Endodermal cell (in vitro differentiated cells): ENCODE data around the gene NRXN3. TPM values are rescaled to one million over a fixed set of nuclear protein-coding genes. Genes with fewer than 3 reads are reported as not detected.

Source experiments
- DNase-seq: peaks from one replicate; pipeline ENCODE4 v3.0.0-alpha.2; 2017
- H3K27ac ChIP-seq: 2 replicates; pipeline ENCODE4 v1.5.1; 2013; ENCODE audit warnings: mild to moderate bottlenecking, low read depth, low read length, moderate library complexity
- H3K27me3 ChIP-seq: 2 replicates; pipeline ENCODE4 v1.6.1; 2013; ENCODE audit warnings: mild to moderate bottlenecking, low read length, moderate library complexity; ENCODE audit not compliant: insufficient read depth, control insufficient read depth, poor library complexity, severe bottlenecking
- H3K36me3 ChIP-seq: 2 replicates; pipeline ENCODE4 v1.7.0; 2013; ENCODE audit warnings: mild to moderate bottlenecking, low read length, moderate library complexity; ENCODE audit not compliant: control insufficient read depth, insufficient read depth
- H3K4me1 ChIP-seq: one replicate; pipeline ENCODE4 v1.7.0; 2013; ENCODE audit warnings: low read length; ENCODE audit not compliant: control insufficient read depth, insufficient read depth
- H3K4me3 ChIP-seq: 2 replicates; pipeline ENCODE4 v1.5.1; 2013; ENCODE audit warnings: mild to moderate bottlenecking, low read length, moderate library complexity
- H3K9ac ChIP-seq: 2 replicates; pipeline ENCODE4 v1.6.1; 2013; ENCODE audit warnings: mild to moderate bottlenecking, low read length, moderate library complexity; ENCODE audit not compliant: poor library complexity, severe bottlenecking; ENCODE audit errors: extremely low read depth
- H3K9me3 ChIP-seq: 2 replicates; pipeline ENCODE4 v1.6.1; 2013; ENCODE audit warnings: mild to moderate bottlenecking, low read length, moderate library complexity; ENCODE audit not compliant: control insufficient read depth
- H3K27ac Mint-ChIP-seq: 2 replicates; pipeline ENCODE4 v1.8.0; 2020; ENCODE audit warnings: mixed read lengths
- H3K27me3 Mint-ChIP-seq: 2 replicates; pipeline ENCODE4 v1.8.0; 2021; ENCODE audit warnings: mild to moderate bottlenecking, mixed read lengths; ENCODE audit not compliant: insufficient read depth
- H3K36me3 Mint-ChIP-seq: 2 replicates; pipeline ENCODE4 v1.8.0; 2020; ENCODE audit warnings: low read depth, mixed read lengths
- H3K4me1 Mint-ChIP-seq: 2 replicates; pipeline ENCODE4 v1.8.0; 2020; ENCODE audit warnings: mixed read lengths
- H3K4me3 Mint-ChIP-seq: 2 replicates; pipeline ENCODE4 v1.8.0; 2020; ENCODE audit warnings: mild to moderate bottlenecking, moderate library complexity, mixed read lengths
- H3K9me3 Mint-ChIP-seq: 2 replicates; pipeline ENCODE4 v1.8.0; 2020; ENCODE audit warnings: mild to moderate bottlenecking, mixed read lengths
- CTCF ChIP-seq: fragments of 200-600 bp; sonication (generic); conservative IDR thresholded peaks from 2 replicates; pipeline ENCODE4 v1.5.0; 2021; ENCODE audit warnings: antibody characterized with exemption, mild to moderate bottlenecking
- WGBS, 2 experiments: methylation state at CpG; one replicate each; pipeline versions ENCODE4 v1.1.5 to v1.1.7; 2013; ENCODE audit warnings: missing lambda C conversion rate in 2 of 2, mixed read lengths in 1 of 2; ENCODE audit not compliant: insufficient coverage in 1 of 2, insufficient read length in 1 of 2; 5-methylcytosine and 5-hydroxymethylcytosine counted together
- total RNA-seq, 2 donors: library from RNA; stranded (reverse); fragmentation: NEBNext Ultra II Directional in 1 of 2; extraction: Animal tissue kit (Norgen Biotek cat#: 25700) in 1 of 2; gene quantifications; 2 replicates in 1 of 2; 3 replicates in 1 of 2; pipeline ENCODE4 v1.2.1, GENCODE V29; 2021

NRXN3 gene
- total RNA-seq, 2 donors from 2014 or later: 20.9 to 21.4 TPM

- H3K9me3 ChIP-seq: no peaks in the 10 kb centered on the region
- H3K4me1 ChIP-seq: no peaks in the 10 kb centered on the region
- no peak overlapping the region for H3K4me3 ChIP-seq
- WGBS, 2 experiments: 78 to 95% methylated on average over 1 to 3 of the region's 3 CpGs
- Mint-ChIP-seq H3K36me3 (no peaks in the 10 kb centered on the region), H3K9me3 (no peaks in the 10 kb centered on the region), H3K4me1 (no peaks in the 10 kb centered on the region), H3K27ac (no peak overlapping the region), H3K4me3 (no peak overlapping the region), H3K27me3 (peaks cover 2% of the 10 kb centered on the region)
- H3K36me3 ChIP-seq: no peaks in the 10 kb centered on the region
- no peak for DNase-seq
- TF ChIP-seq CTCF: no peak
- no peak overlapping the region for H3K9ac ChIP-seq
- H3K27ac ChIP-seq: no peak overlapping the region
- H3K27me3 ChIP-seq: no peaks in the 10 kb centered on the region
Measured at GRCh38 chr14:78178971-78179370, 8.8 kb downstream of the NRXN3 start.

- Mint-ChIP-seq H3K36me3 (no peaks in the 10 kb centered on the region), H3K4me1 (no peaks in the 10 kb centered on the region), H3K4me3 (no peak overlapping the region), H3K27ac (no peak overlapping the region), H3K27me3 (peaks cover 17% of the 10 kb centered on the region), H3K9me3 (no peaks in the 10 kb centered on the region)
- Histone ChIP-seq H3K9ac (no peak overlapping the region), H3K9me3 (no peaks in the 10 kb centered on the region), H3K4me1 (no peaks in the 10 kb centered on the region), H3K4me3 (no peak overlapping the region), H3K27ac (no peak overlapping the region), H3K36me3 (no peaks in the 10 kb centered on the region), H3K27me3 (peaks cover 12% of the 10 kb centered on the region)
- WGBS, 2 experiments: 80 to 88% methylated on average over 3 of the region's 3 CpGs
- no peak for TF ChIP-seq CTCF
- DNase-seq: no peak
Measured at GRCh38 chr14:78181270-78181669, 11.1 kb downstream of the NRXN3 start.

GRCh38 chr14:78182722-78183121 lies 12.5 kb downstream of the NRXN3 start:
- H3K4me1 Mint-ChIP-seq: no peaks in the 10 kb centered on the region
- H3K27ac ChIP-seq: no peak overlapping the region
- H3K4me1 ChIP-seq: no peaks in the 10 kb centered on the region
- no peaks in the 10 kb centered on the region for H3K9me3 ChIP-seq
- no peak overlapping the region for H3K4me3 ChIP-seq
- WGBS, 2 experiments: 90 to 91% methylated on average over 2 to 7 of the region's 7 CpGs
- DNase-seq: no peak
- H3K4me3 Mint-ChIP-seq: no peak overlapping the region
- peaks cover 19% of the 10 kb centered on the region for H3K27me3 Mint-ChIP-seq
- H3K36me3 ChIP-seq: no peaks in the 10 kb centered on the region
- H3K9ac ChIP-seq: no peak overlapping the region
- H3K9me3 Mint-ChIP-seq: no peaks in the 10 kb centered on the region
- H3K36me3 Mint-ChIP-seq: no peaks in the 10 kb centered on the region
- no peak overlapping the region for H3K27ac Mint-ChIP-seq
- no peak for TF ChIP-seq CTCF
- H3K27me3 ChIP-seq: peaks cover 13% of the 10 kb centered on the region
